Neural cell (in vitro differentiated cells): Measurements from ENCODE around the gene ARPC5. TPM values are rescaled to one million over a fixed set of nuclear protein-coding genes. Genes with fewer than 3 reads are reported as not detected.

ENCODE experiments used
- H2AFZ ChIP-seq: fragments of 200-600, 300-800 bp; sonication (generic), shearing (Covaris generic); 2 replicates; pipeline ENCODE4 v1.6.0; 2014; ENCODE audit warnings: low read depth, mild to moderate bottlenecking, antibody characterized with exemption, low read length, moderate library complexity
- H3F3A ChIP-seq: fragments of 200-600 bp; shearing (Covaris generic); 2 replicates; pipeline ENCODE4 v1.6.1; 2016; ENCODE audit warnings: mild to moderate bottlenecking, moderate library complexity, mixed read lengths, antibody characterized with exemption, low read length; ENCODE audit not compliant: insufficient read depth, poor library complexity, severe bottlenecking
- H3K27ac ChIP-seq: fragments of 200-600, 300-800 bp; sonication (generic), shearing (Covaris generic); 2 replicates; pipeline ENCODE4 v1.5.1; 2014; ENCODE audit warnings: mild to moderate bottlenecking, low read length, moderate library complexity
- H3K27me3 ChIP-seq: fragments of 300-800, 200-600 bp; sonication (generic), shearing (Covaris generic); 2 replicates; pipeline ENCODE4 v1.6.0; 2014; ENCODE audit warnings: mild to moderate bottlenecking, low read depth, low read length, moderate library complexity; ENCODE audit not compliant: insufficient read depth
- H3K36me3 ChIP-seq: fragments of 300-800, 200-600 bp; sonication (generic), shearing (Covaris generic); 2 replicates; pipeline ENCODE4 v1.5.1; 2014; ENCODE audit warnings: mild to moderate bottlenecking, antibody characterized with exemption, low read length, moderate library complexity; ENCODE audit not compliant: insufficient read depth
- H3K4me2 ChIP-seq: fragments of 300-800, 200-600 bp; sonication (generic), shearing (Covaris generic); 2 replicates; pipeline ENCODE4 v1.6.0; 2014; ENCODE audit warnings: mild to moderate bottlenecking, low read length
- H3K4me3 ChIP-seq: fragments of 300-800, 200-600 bp; sonication (generic), shearing (Covaris generic); 2 replicates; pipeline ENCODE4 v1.5.1; 2014; ENCODE audit warnings: mild to moderate bottlenecking, low read length, moderate library complexity
- H3K79me2 ChIP-seq: fragments of 200-600 bp; shearing (Covaris generic); replicated peaks from 2 replicates; pipeline ENCODE4 v1.6.0; 2014; ENCODE audit warnings: mild to moderate bottlenecking, low read length, moderate library complexity; ENCODE audit not compliant: insufficient read depth
- H3K9ac ChIP-seq: fragments of 300-800, 200-600 bp; sonication (generic), shearing (Covaris generic); 2 replicates; pipeline ENCODE4 v1.6.1; 2016; ENCODE audit warnings: mild to moderate bottlenecking, low read length, mixed read lengths
- H3K9me2 ChIP-seq: fragments of 200-600 bp; shearing (Covaris generic); 2 replicates; pipeline ENCODE4 v1.6.1; 2016; ENCODE audit warnings: mild to moderate bottlenecking, low read length, mixed read lengths; ENCODE audit not compliant: insufficient read depth
- H3K9me3 ChIP-seq: fragments of 200-600, 300-800 bp; sonication (generic), shearing (Covaris generic); 2 replicates; pipeline ENCODE4 v1.6.1; 2016; ENCODE audit warnings: mild to moderate bottlenecking, mixed run types, low read length, moderate library complexity, mixed read lengths
- H4K20me1 ChIP-seq: fragments of 200-600 bp; shearing (Covaris generic); 2 replicates; pipeline ENCODE4 v1.6.1; 2016; ENCODE audit warnings: mild to moderate bottlenecking, mixed run types; ENCODE audit not compliant: insufficient read depth
- EP300 ChIP-seq: fragments of 450-650 bp; conservative IDR thresholded peaks from 2 replicates; pipeline ENCODE4 v1.6.1; 2014; ENCODE audit warnings: antibody characterized with exemption, mild to moderate bottlenecking, moderate library complexity; ENCODE audit not compliant: poor library complexity, severe bottlenecking
- EZH2 ChIP-seq: fragments of 200-600, 300-800 bp; shearing (Covaris generic), sonication (generic); IDR thresholded peaks from 2 replicates; pipeline ENCODE4 v1.6.1; 2014; ENCODE audit warnings: antibody characterized with exemption, low read length, borderline replicate concordance, mild to moderate bottlenecking; ENCODE audit not compliant: insufficient read depth, poor library complexity, severe bottlenecking
- MXI1 ChIP-seq: fragments of 450-650 bp; conservative IDR thresholded peaks from 2 replicates; pipeline ENCODE4 v1.6.1; 2014; ENCODE audit warnings: antibody characterized with exemption, mild to moderate bottlenecking; ENCODE audit not compliant: poor library complexity, severe bottlenecking
- POLR2AphosphoS5 ChIP-seq: IDR thresholded peaks from 2 replicates; pipeline ENCODE4 v1.6.1; 2012
- RAD21 ChIP-seq: fragments of 450-650 bp; conservative IDR thresholded peaks from 2 replicates; pipeline ENCODE4 v1.6.1; 2014; ENCODE audit warnings: antibody characterized with exemption, mild to moderate bottlenecking, moderate library complexity
- SMC3 ChIP-seq: fragments of 450-650 bp; conservative IDR thresholded peaks from 2 replicates; pipeline ENCODE4 v1.6.1; 2014; ENCODE audit warnings: antibody characterized with exemption, mild to moderate bottlenecking, moderate library complexity; ENCODE audit not compliant: poor library complexity
- TAF1 ChIP-seq: IDR thresholded peaks from 2 replicates; pipeline ENCODE4 v1.6.1; 2012; ENCODE audit warnings: low read depth
- polyA plus RNA-seq: library from polyadenylated mRNA; depleted of rRNA; stranded (reverse); fragments of >200 nt; gene quantifications from 2 replicates; pipeline ENCODE4 v1.2.3, GENCODE V29; 2014
- TF ChIP-seq, protein P1 (sequence below): IDR thresholded peaks from 2 replicates; pipeline ENCODE4 v1.6.1; 2012; ENCODE audit warnings: borderline replicate concordance
- TF ChIP-seq, protein P2 (sequence below): fragments of 450-650 bp; IDR thresholded peaks from 2 replicates; pipeline ENCODE4 v1.5.1; 2014; ENCODE audit warnings: antibody characterized with exemption, mild to moderate bottlenecking, moderate library complexity; ENCODE audit not compliant: poor library complexity, severe bottlenecking

The ARPC5 gene
- polyA plus RNA-seq, 1 donor from 2014 or later: 197 TPM

DNA sequence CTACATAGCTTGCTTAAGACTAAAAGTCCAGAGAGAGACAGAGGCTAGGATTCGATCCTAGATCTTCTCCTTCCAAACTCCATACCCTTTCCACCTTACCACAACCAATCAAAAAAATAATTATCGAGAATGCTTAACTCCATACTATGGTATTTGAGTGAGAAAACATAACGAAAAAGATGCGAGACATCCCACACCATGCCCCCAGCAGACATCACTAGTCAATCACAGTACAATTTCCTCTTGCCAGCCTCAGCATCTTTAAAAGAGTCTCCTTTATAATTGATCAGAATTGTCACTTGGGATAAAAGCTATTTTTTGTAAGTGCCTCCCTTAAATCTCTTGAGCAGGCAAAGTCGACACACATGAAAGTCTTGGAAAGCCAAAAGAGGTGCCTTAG, 46.2 kb downstream of the ARPC5 start:
- Histone ChIP-seq H4K20me1 (no peaks in the 10 kb centered on the region), H3F3A (no peaks in the 10 kb centered on the region), H3K4me2 (no peak overlapping the region), H3K27ac (no peak overlapping the region), H3K79me2 (no peaks in the 10 kb centered on the region), H3K4me3 (no peak overlapping the region), H3K9me2 (no peaks in the 10 kb centered on the region), H3K36me3 (no peaks in the 10 kb centered on the region), H3K9ac (no peak overlapping the region), H3K9me3 (no peaks in the 10 kb centered on the region), H2AFZ (no peak overlapping the region), H3K27me3 (no peaks in the 10 kb centered on the region)
- TF ChIP-seq, protein P1, sequence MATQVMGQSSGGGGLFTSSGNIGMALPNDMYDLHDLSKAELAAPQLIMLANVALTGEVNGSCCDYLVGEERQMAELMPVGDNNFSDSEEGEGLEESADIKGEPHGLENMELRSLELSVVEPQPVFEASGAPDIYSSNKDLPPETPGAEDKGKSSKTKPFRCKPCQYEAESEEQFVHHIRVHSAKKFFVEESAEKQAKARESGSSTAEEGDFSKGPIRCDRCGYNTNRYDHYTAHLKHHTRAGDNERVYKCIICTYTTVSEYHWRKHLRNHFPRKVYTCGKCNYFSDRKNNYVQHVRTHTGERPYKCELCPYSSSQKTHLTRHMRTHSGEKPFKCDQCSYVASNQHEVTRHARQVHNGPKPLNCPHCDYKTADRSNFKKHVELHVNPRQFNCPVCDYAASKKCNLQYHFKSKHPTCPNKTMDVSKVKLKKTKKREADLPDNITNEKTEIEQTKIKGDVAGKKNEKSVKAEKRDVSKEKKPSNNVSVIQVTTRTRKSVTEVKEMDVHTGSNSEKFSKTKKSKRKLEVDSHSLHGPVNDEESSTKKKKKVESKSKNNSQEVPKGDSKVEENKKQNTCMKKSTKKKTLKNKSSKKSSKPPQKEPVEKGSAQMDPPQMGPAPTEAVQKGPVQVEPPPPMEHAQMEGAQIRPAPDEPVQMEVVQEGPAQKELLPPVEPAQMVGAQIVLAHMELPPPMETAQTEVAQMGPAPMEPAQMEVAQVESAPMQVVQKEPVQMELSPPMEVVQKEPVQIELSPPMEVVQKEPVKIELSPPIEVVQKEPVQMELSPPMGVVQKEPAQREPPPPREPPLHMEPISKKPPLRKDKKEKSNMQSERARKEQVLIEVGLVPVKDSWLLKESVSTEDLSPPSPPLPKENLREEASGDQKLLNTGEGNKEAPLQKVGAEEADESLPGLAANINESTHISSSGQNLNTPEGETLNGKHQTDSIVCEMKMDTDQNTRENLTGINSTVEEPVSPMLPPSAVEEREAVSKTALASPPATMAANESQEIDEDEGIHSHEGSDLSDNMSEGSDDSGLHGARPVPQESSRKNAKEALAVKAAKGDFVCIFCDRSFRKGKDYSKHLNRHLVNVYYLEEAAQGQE: no peak
- TF ChIP-seq RAD21 (no peak), TAF1 (no peak), EZH2 (no peak), MXI1 (no peak), SMC3 (no peak), POLR2AphosphoS5 (no peak), EP300 (no peak)
- TF ChIP-seq, protein P2, sequence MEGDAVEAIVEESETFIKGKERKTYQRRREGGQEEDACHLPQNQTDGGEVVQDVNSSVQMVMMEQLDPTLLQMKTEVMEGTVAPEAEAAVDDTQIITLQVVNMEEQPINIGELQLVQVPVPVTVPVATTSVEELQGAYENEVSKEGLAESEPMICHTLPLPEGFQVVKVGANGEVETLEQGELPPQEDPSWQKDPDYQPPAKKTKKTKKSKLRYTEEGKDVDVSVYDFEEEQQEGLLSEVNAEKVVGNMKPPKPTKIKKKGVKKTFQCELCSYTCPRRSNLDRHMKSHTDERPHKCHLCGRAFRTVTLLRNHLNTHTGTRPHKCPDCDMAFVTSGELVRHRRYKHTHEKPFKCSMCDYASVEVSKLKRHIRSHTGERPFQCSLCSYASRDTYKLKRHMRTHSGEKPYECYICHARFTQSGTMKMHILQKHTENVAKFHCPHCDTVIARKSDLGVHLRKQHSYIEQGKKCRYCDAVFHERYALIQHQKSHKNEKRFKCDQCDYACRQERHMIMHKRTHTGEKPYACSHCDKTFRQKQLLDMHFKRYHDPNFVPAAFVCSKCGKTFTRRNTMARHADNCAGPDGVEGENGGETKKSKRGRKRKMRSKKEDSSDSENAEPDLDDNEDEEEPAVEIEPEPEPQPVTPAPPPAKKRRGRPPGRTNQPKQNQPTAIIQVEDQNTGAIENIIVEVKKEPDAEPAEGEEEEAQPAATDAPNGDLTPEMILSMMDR: no peak

DNA sequence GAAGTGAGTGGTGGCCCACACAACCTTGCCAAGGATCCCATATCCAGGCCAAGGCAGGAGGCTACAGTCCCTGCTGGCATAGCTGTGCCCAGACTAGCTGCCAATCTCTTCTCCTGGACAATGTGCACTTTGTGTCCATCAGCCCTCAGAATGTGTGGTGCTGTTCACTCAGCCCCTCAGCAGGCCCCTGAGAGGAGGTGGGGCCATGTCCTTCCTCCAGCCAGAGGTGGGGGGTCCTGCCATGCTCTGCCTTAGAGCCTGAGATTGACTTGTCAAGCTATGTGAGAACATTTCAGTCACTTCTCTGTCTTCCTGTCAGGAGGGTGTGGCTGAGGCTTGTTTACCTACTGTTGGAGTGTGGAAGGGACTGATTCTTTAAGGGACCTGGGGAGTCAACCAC, 46.8 kb downstream of the ARPC5 start:
- H3K9me2 ChIP-seq: no peaks in the 10 kb centered on the region
- no peaks in the 10 kb centered on the region for H3K79me2 ChIP-seq
- no peaks in the 10 kb centered on the region for H3K9me3 ChIP-seq
- TF ChIP-seq RAD21 (no peak), MXI1 (no peak), POLR2AphosphoS5 (no peak), EP300 (no peak), TAF1 (no peak), SMC3 (no peak), EZH2 (no peak)
- TF ChIP-seq, protein P1: no peak
- TF ChIP-seq, protein P2: no peak
- H4K20me1 ChIP-seq: no peaks in the 10 kb centered on the region
- no peak overlapping the region for H3K9ac ChIP-seq
- no peaks in the 10 kb centered on the region for H3K36me3 ChIP-seq
- no peak overlapping the region for H3K27ac ChIP-seq
- no peak overlapping the region for H3K4me2 ChIP-seq
- H3F3A ChIP-seq: no peaks in the 10 kb centered on the region
- H3K4me3 ChIP-seq: no peak overlapping the region
- H2AFZ ChIP-seq: no peak overlapping the region
- H3K27me3 ChIP-seq: no peaks in the 10 kb centered on the region
